ENCODE results near the gene KRT7.
"Not testable (repeated sequence)": the region's sequence is repeated elsewhere in the genome, so short reads cannot be mapped to it uniquely, and the experiment has no call there.

KRT7 gene

GRCh38 chr12:52243856-52244614 lies 11.0 kb downstream of the KRT7 start:
- peak; percentile 69 for DNase-seq (ENCODE audit: low spot score)

DNA sequence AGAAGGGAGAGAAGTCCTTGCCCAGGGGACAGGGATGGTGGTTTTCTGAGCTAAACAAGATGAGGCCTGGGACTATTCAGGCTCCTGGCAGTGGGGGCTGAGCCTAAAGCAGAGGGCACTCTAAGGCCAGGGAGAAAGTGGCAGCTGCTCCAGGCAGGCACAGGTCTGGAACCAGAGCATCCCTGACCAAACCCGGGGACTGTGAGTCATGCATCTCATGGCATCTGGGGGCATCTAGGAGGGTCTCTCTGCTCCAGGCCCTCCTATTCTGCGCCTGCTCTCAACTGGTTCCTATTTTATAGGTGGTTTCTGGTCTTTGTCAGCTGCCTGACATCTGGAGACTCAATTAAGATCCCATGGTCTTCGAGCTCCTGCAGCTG lies 11.6 kb downstream of the KRT7 start:
- no peak for DNase-seq (ENCODE audit: low spot score)

GRCh38 chr12:52245259-52245961 lies 12.4 kb downstream of the KRT7 start:
- no peak for DNase-seq (ENCODE audit: low spot score)

DNA sequence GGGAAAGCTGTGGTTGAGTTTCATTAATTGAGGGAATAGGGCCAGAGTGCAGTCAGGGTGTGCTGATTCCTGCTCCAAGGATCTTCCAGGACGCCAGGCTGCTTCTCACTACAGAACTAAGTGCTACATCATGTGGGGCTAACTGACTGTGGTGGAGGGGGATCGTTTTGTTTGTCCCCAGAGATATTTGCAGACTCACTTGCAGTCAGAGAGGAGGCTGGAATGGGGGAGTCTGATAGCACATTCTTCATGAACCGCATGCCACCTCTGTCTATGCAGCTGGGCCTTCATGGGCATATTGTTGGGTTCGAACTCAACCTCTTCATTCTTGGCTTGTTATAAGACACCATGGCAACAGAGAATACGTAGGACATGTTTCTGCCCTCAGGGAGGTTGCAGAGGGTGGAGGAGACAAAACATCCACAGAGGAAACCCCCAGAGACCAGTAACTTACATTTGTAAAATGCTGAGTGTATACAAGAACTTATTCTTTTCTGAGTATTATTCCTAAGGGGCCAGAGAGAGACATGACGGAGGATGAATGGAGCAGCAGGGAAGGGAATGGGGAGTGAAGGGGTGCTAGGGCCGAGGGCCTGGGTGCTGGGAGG lies 13.0 kb downstream of the KRT7 start:
- no peak for DNase-seq (ENCODE audit: low spot score)

DNA sequence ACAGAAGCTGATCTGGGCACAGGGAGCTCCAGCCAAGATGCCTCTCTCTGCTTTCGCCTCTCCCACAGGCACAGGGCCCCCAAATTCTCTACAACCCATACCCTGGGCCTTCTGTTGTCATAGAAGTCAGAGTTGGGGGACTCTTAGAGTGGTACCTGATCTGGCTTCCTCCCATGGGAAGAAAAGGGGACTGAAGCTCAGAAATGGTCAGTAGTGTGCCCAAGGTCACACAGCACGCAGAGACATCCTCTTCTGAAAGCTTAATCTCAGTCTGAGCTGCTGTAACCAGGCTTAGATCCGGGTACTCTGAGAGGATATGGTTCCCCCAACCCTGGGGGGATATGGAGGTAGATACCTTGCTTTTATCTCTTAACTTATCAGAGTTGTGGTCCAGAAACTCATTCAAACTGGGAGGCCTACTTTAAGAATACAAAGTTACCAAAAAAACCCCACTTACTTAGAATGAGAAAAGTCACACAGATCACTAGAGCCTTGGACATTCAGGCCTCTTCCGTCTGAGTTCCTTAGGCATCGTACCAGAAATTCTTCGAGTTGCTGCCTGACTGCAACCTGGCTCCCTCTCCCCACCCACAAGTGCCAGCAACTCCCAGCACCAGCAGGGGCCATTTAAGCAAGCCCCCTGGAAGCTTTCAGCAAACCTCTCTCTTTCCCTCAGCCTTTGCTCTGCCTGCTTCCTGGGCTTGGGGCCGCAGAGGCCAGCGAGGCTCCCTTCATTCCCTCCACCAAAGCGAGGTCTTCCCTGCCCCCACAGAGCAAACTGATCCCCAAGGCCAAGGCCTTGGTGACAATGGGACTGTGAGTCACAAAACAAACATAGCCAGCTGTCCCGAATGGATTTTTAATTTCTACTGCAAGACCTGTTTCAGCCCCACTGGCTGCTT lies 13.9 kb downstream of the KRT7 start:
- no peak for DNase-seq (ENCODE audit: low spot score)

GRCh38 chr12:52247622-52248540 lies 14.8 kb downstream of the KRT7 start:
- no peak for DNase-seq (ENCODE audit: low spot score)

GRCh38 chr12:52248541-52249461 lies 15.8 kb downstream of the KRT7 start:
- no peak for DNase-seq (ENCODE audit: low spot score)

DNA sequence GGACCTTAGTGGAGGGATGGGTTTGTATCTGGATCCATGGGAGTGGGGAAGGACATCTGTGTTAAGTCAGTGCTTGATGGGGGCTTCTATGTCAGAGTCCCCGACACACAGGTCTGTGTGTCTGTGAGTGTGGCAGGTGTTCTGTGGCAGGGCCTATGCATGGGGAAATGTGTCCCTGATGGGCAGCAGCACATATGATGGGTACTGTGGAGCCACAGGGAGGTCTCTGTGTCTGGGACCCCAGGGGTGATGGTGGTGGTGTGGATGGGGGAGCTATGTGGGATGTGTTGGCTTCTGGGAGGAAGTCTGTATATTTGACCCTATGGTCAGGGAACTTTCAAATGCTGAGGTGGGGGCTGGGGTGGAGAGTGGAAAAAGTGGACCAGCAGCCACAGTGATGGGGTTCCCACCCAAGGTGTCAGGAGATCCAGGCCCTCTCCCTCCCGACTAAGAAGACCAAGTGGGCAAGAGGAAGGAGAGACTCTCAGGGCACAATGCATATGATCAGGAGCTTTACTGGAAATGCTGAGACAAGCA lies 16.5 kb downstream of the KRT7 start:
- DNase-seq (ENCODE audit: low spot score), result no peak

GRCh38 chr12:52250048-52250990 lies 17.3 kb downstream of the KRT7 start:
- no peak for DNase-seq (ENCODE audit: low spot score)

- no peak for DNase-seq (ENCODE audit: low spot score)
Measured at GRCh38 chr12:52251367-52252051, 18.5 kb downstream of the KRT7 start.

- not testable (repeated sequence) for DNase-seq (ENCODE audit: low spot score)
Measured at GRCh38 chr12:52252175-52252615, 19.2 kb downstream of the KRT7 start.

- DNase-seq (ENCODE audit: low spot score), result no peak
Measured at GRCh38 chr12:52252728-52253343, 19.8 kb downstream of the KRT7 start.

GRCh38 chr12:52253391-52254179 lies 20.5 kb downstream of the KRT7 start:
- no peak for DNase-seq (ENCODE audit: low spot score)

DNA sequence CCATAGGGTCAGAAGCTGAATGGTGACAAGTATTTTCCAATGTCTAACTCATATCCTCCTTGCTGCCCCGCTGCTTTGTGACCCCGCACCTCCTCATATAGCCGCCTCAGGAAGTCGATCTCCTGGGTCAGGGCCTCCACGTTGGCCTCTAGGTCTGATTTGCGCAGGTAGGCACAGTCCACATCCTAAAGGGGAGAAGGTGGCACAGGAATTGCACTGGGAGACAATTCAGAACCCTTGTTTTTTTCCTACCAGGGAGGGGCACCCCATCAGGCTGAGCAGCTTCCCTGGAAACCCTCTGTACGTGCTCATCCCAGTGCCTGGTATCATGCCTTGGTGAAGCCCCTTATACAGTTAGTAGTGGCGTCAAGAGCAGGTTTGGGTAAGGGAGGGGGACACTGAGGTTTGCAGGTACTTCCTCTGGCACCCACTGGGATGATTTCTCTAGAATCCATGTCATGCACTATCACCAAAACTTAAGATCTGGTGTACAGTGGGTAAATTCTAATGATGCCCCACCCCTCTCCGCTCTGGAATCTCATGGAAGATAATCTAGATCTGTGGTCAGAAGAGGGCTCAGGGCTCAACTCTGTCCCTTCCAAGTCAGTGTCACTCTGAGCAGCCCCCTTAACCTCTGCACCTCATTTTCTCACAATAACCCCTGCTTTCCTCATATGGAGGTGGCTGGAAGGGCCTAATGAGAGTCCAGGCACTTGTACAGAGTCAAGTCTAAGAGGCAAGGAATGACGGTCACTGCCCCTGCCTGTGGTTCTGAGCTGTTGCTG lies 21.3 kb downstream of the KRT7 start:
- no peak for DNase-seq (ENCODE audit: low spot score)

GRCh38 chr12:52254965-52255751 lies 22.1 kb downstream of the KRT7 start:
- DNase-seq (ENCODE audit: low spot score), result no peak

All from CD4-positive, alpha-beta T cell treated with Interleukin-6 at 100 ng/mL for 8 hours (primary cell).